DOHH2 (cell line): ENCODE data around the gene C10orf62.

Experiments used
- H3F3A ChIP-seq: fragments of 200-600 bp; sonication (generic), shearing (Covaris generic); 2 replicates; pipeline ENCODE4 v1.6.0; 2016; ENCODE audit warnings: antibody characterized with exemption, mild to moderate bottlenecking; ENCODE audit not compliant: control insufficient read depth, insufficient read depth
- H3K27ac ChIP-seq: fragments of 200-600 bp; sonication (generic); 2 replicates; pipeline ENCODE4 v1.5.1; 2014; ENCODE audit warnings: low read depth, mild to moderate bottlenecking, low read length, moderate library complexity
- H3K27me3 ChIP-seq: fragments of 200-600 bp; sonication (generic); 2 replicates; pipeline ENCODE4 v1.6.1; 2014; ENCODE audit warnings: mild to moderate bottlenecking, low read length, mixed read lengths; ENCODE audit not compliant: control insufficient read depth
- H3K36me3 ChIP-seq: fragments of 200-600 bp; sonication (generic); 2 replicates; pipeline ENCODE4 v1.6.1; 2014; ENCODE audit warnings: mild to moderate bottlenecking, low read length, moderate library complexity, mixed read lengths; ENCODE audit not compliant: control insufficient read depth
- H3K4me1 ChIP-seq: fragments of 200-600 bp; sonication (generic); 2 replicates; pipeline ENCODE4 v1.6.1; 2014; ENCODE audit warnings: mild to moderate bottlenecking, low read length, mixed read lengths; ENCODE audit not compliant: control insufficient read depth
- H3K4me2 ChIP-seq: fragments of 200-600 bp; sonication (generic); 2 replicates; pipeline ENCODE4 v1.6.0; 2014; ENCODE audit warnings: mild to moderate bottlenecking, low read length, moderate library complexity
- H3K4me3 ChIP-seq: fragments of 200-600 bp; sonication (generic); 2 replicates; pipeline ENCODE4 v1.5.1; 2014; ENCODE audit warnings: mild to moderate bottlenecking, low read length, mixed read lengths
- H3K79me2 ChIP-seq: fragments of 200-600 bp; sonication (generic); 2 replicates; pipeline ENCODE4 v1.6.1; 2014; ENCODE audit warnings: mild to moderate bottlenecking, low read length, mixed read lengths; ENCODE audit not compliant: control insufficient read depth
- H3K9me2 ChIP-seq: fragments of 200-600 bp; sonication (generic); replicated peaks from 2 replicates; pipeline ENCODE4 v1.6.1; 2014; ENCODE audit warnings: mild to moderate bottlenecking, low read length, mixed read lengths; ENCODE audit not compliant: control insufficient read depth
- H3K9me3 ChIP-seq: fragments of 200-600 bp; sonication (generic); 2 replicates; pipeline ENCODE4 v1.6.1; 2014; ENCODE audit warnings: antibody characterized with exemption, low read length, mixed read lengths; ENCODE audit not compliant: control insufficient read depth, insufficient read depth
- H4K20me1 ChIP-seq: fragments of 200-600 bp; sonication (generic); 2 replicates; pipeline ENCODE4 v1.6.0; 2014; ENCODE audit warnings: low read depth, mild to moderate bottlenecking, antibody characterized with exemption, low read length, moderate library complexity; ENCODE audit not compliant: control insufficient read depth, insufficient read depth
- EZH2phosphoT487 ChIP-seq: fragments of 200-600 bp; sonication (generic); IDR thresholded peaks from 2 replicates; pipeline ENCODE4 v1.6.1; 2017; ENCODE audit warnings: borderline replicate concordance, mild to moderate bottlenecking, antibody characterized with exemption, low read length, moderate library complexity, mixed read lengths
- TF ChIP-seq, protein P1 (sequence below): fragments of 200-600 bp; sonication (generic); IDR thresholded peaks from one replicate; pipeline ENCODE4 v1.5.1; 2014; ENCODE audit warnings: antibody characterized with exemption, mild to moderate bottlenecking, low read depth, low read length; ENCODE audit not compliant: poor library complexity, severe bottlenecking

The C10orf62 gene

GRCh38 chr10:97573021-97573420 lies 16.5 kb upstream of the C10orf62 start:
- Histone ChIP-seq H4K20me1 (no peaks in the 10 kb centered on the region), H3K79me2 (no peaks in the 10 kb centered on the region), H3K9me3 (no peaks in the 10 kb centered on the region), H3K4me2 (no peak overlapping the region), H3K27me3 (peaks cover 4% of the 10 kb centered on the region; the same call in 1 of the 2 replicates), H3F3A (no peaks in the 10 kb centered on the region), H3K36me3 (no peaks in the 10 kb centered on the region), H3K9me2 (no peaks in the 10 kb centered on the region), H3K4me1 (no peaks in the 10 kb centered on the region), H3K4me3 (no peak overlapping the region), H3K27ac (no peak overlapping the region)
- TF ChIP-seq, protein P1, sequence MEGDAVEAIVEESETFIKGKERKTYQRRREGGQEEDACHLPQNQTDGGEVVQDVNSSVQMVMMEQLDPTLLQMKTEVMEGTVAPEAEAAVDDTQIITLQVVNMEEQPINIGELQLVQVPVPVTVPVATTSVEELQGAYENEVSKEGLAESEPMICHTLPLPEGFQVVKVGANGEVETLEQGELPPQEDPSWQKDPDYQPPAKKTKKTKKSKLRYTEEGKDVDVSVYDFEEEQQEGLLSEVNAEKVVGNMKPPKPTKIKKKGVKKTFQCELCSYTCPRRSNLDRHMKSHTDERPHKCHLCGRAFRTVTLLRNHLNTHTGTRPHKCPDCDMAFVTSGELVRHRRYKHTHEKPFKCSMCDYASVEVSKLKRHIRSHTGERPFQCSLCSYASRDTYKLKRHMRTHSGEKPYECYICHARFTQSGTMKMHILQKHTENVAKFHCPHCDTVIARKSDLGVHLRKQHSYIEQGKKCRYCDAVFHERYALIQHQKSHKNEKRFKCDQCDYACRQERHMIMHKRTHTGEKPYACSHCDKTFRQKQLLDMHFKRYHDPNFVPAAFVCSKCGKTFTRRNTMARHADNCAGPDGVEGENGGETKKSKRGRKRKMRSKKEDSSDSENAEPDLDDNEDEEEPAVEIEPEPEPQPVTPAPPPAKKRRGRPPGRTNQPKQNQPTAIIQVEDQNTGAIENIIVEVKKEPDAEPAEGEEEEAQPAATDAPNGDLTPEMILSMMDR = no peak
- no peak for TF ChIP-seq EZH2phosphoT487

GRCh38 chr10:97573672-97574071 lies 15.8 kb upstream of the C10orf62 start:
- Histone ChIP-seq H3K27me3 (peaks cover 4% of the 10 kb centered on the region; the same call in 1 of the 2 replicates), H3K9me3 (no peaks in the 10 kb centered on the region), H3K27ac (no peak overlapping the region), H3K4me2 (no peak overlapping the region), H4K20me1 (no peaks in the 10 kb centered on the region), H3K36me3 (no peaks in the 10 kb centered on the region), H3K4me3 (no peak overlapping the region), H3K79me2 (no peaks in the 10 kb centered on the region), H3K4me1 (no peaks in the 10 kb centered on the region), H3F3A (no peaks in the 10 kb centered on the region), H3K9me2 (no peaks in the 10 kb centered on the region)
- TF ChIP-seq, protein P1 = no peak
- no peak for TF ChIP-seq EZH2phosphoT487

GRCh38 chr10:97574374-97575126 lies 15.0 kb upstream of the C10orf62 start:
- no peak for TF ChIP-seq EZH2phosphoT487
- TF ChIP-seq, protein P1 = no peak
- H3K36me3 ChIP-seq = no peaks in the 10 kb centered on the region
- no peaks in the 10 kb centered on the region for H4K20me1 ChIP-seq
- peaks cover 4% of the 10 kb centered on the region; the same call in 1 of the 2 replicates for H3K27me3 ChIP-seq
- no peaks in the 10 kb centered on the region for H3K9me2 ChIP-seq
- H3K79me2 ChIP-seq = no peaks in the 10 kb centered on the region
- H3F3A ChIP-seq = no peaks in the 10 kb centered on the region
- H3K27ac ChIP-seq = no peak overlapping the region
- no peak overlapping the region for H3K4me2 ChIP-seq
- no peak overlapping the region for H3K4me3 ChIP-seq
- H3K9me3 ChIP-seq = no peaks in the 10 kb centered on the region
- no peaks in the 10 kb centered on the region for H3K4me1 ChIP-seq
